ENCODE results near the gene CLMN. TPM values are rescaled to one million over a fixed set of nuclear protein-coding genes. Genes with fewer than 3 reads are reported as not detected.

The CLMN gene
- total and polyA plus RNA-seq, 2 of the 13 experiments (the other 11 are each of a cell fraction or from before 2014, with no cell fraction given): 15.1 to 16.7 TPM

DNA sequence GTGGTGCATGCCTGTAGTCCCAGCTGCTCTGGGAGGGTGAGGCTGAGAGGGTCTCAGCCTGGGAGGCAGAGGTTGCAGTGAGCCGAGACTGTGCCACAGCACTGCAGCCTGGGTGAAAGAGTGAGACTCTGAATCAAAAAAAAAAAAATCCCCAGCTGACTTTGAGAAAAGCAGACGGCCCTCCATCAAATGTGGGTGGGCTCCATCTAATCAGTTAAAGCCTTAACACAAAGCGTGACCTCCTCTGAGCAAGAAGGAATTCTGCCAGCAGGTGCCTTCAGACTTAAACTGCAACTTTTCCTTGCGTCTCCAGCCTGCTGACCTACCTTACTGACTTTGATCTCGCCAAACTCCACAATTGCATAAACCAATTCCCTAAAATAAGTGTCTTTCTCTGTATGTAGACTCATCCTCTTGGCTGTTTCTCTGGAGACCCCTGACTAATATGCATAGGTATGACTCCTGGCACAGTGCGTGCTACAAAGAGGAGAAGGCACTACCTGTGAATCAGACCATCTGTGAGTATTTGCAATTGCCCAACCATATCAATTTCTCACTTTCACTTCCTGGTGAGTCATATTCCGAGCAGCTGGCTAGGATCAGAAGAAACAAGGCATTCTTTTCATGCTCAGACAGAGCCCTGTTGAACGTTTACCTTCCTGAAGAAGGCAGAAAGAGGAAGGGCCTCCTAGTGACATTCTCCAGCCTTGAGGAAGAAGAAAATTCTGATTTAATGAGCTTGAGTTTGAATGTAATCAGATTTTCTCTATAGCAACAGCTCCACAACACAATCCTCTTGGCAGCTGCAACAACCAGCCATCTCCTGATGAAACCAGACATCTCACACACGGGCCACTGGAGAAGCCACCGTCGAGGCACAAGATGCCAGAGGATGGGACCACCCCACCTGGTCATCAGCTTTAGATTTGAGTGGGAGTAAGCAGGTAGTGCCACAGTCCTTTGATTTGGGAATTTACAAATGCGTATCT is 54.3 kb downstream of the CLMN start (continued):
- TF ChIP-seq NFE2 (CRISPR knock-in tag; IDR thresholded peaks at IDR 0.05): no peak
- TF ChIP-seq GABPB1 (CRISPR knock-in tag; IDR thresholded peaks at IDR 0.05): 0 out of 2 replicates have a peak, but pooled peaks have one; percentile 19
- TF ChIP-seq, protein P1, sequence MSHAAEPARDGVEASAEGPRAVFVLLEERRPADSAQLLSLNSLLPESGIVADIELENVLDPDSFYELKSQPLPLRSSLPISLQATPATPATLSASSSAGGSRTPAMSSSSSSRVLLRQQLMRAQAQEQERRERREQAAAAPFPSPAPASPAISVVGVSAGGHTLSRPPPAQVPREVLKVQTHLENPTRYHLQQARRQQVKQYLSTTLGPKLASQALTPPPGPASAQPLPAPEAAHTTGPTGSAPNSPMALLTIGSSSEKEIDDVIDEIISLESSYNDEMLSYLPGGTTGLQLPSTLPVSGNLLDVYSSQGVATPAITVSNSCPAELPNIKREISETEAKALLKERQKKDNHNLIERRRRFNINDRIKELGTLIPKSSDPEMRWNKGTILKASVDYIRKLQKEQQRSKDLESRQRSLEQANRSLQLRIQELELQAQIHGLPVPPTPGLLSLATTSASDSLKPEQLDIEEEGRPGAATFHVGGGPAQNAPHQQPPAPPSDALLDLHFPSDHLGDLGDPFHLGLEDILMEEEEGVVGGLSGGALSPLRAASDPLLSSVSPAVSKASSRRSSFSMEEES (CRISPR knock-in tag; IDR thresholded peaks at IDR 0.05): peak; percentile 66; the same call in 1 of the 2 replicates
- TF ChIP-seq, protein P2, sequence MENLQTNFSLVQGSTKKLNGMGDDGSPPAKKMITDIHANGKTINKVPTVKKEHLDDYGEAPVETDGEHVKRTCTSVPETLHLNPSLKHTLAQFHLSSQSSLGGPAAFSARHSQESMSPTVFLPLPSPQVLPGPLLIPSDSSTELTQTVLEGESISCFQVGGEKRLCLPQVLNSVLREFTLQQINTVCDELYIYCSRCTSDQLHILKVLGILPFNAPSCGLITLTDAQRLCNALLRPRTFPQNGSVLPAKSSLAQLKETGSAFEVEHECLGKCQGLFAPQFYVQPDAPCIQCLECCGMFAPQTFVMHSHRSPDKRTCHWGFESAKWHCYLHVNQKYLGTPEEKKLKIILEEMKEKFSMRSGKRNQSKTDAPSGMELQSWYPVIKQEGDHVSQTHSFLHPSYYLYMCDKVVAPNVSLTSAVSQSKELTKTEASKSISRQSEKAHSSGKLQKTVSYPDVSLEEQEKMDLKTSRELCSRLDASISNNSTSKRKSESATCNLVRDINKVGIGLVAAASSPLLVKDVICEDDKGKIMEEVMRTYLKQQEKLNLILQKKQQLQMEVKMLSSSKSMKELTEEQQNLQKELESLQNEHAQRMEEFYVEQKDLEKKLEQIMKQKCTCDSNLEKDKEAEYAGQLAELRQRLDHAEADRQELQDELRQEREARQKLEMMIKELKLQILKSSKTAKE (CRISPR knock-in tag; IDR thresholded peaks at IDR 0.05; ENCODE audit: borderline replicate concordance): peak; percentile 58; the same call in 1 of the 2 replicates
- TF ChIP-seq, protein P3, sequence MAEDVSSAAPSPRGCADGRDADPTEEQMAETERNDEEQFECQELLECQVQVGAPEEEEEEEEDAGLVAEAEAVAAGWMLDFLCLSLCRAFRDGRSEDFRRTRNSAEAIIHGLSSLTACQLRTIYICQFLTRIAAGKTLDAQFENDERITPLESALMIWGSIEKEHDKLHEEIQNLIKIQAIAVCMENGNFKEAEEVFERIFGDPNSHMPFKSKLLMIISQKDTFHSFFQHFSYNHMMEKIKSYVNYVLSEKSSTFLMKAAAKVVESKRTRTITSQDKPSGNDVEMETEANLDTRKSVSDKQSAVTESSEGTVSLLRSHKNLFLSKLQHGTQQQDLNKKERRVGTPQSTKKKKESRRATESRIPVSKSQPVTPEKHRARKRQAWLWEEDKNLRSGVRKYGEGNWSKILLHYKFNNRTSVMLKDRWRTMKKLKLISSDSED (CRISPR knock-in tag; IDR thresholded peaks at IDR 0.05): no peak
- TF ChIP-seq STAG1 (CRISPR knock-in tag; IDR thresholded peaks at IDR 0.05): no peak
- TF ChIP-seq NFKBIZ (CRISPR knock-in tag; IDR thresholded peaks at IDR 0.05): peak; percentile 68; the same call in 1 of the 2 replicates
- TF ChIP-seq, protein P4, sequence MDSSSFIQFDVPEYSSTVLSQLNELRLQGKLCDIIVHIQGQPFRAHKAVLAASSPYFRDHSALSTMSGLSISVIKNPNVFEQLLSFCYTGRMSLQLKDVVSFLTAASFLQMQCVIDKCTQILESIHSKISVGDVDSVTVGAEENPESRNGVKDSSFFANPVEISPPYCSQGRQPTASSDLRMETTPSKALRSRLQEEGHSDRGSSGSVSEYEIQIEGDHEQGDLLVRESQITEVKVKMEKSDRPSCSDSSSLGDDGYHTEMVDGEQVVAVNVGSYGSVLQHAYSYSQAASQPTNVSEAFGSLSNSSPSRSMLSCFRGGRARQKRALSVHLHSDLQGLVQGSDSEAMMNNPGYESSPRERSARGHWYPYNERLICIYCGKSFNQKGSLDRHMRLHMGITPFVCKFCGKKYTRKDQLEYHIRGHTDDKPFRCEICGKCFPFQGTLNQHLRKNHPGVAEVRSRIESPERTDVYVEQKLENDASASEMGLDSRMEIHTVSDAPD (CRISPR knock-in tag; IDR thresholded peaks at IDR 0.05): no peak
- no peak for TF ChIP-seq FOXK2 (IDR thresholded peaks at IDR 0.05)
- peak; percentile 78 for TF ChIP-seq TCF7 (IDR thresholded peaks at IDR 0.05; ENCODE audit: low read depth)
- TF ChIP-seq, protein P5, sequence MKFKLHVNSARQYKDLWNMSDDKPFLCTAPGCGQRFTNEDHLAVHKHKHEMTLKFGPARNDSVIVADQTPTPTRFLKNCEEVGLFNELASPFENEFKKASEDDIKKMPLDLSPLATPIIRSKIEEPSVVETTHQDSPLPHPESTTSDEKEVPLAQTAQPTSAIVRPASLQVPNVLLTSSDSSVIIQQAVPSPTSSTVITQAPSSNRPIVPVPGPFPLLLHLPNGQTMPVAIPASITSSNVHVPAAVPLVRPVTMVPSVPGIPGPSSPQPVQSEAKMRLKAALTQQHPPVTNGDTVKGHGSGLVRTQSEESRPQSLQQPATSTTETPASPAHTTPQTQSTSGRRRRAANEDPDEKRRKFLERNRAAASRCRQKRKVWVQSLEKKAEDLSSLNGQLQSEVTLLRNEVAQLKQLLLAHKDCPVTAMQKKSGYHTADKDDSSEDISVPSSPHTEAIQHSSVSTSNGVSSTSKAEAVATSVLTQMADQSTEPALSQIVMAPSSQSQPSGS (CRISPR knock-in tag; IDR thresholded peaks at IDR 0.05): no peak
- TF ChIP-seq, protein P6, sequence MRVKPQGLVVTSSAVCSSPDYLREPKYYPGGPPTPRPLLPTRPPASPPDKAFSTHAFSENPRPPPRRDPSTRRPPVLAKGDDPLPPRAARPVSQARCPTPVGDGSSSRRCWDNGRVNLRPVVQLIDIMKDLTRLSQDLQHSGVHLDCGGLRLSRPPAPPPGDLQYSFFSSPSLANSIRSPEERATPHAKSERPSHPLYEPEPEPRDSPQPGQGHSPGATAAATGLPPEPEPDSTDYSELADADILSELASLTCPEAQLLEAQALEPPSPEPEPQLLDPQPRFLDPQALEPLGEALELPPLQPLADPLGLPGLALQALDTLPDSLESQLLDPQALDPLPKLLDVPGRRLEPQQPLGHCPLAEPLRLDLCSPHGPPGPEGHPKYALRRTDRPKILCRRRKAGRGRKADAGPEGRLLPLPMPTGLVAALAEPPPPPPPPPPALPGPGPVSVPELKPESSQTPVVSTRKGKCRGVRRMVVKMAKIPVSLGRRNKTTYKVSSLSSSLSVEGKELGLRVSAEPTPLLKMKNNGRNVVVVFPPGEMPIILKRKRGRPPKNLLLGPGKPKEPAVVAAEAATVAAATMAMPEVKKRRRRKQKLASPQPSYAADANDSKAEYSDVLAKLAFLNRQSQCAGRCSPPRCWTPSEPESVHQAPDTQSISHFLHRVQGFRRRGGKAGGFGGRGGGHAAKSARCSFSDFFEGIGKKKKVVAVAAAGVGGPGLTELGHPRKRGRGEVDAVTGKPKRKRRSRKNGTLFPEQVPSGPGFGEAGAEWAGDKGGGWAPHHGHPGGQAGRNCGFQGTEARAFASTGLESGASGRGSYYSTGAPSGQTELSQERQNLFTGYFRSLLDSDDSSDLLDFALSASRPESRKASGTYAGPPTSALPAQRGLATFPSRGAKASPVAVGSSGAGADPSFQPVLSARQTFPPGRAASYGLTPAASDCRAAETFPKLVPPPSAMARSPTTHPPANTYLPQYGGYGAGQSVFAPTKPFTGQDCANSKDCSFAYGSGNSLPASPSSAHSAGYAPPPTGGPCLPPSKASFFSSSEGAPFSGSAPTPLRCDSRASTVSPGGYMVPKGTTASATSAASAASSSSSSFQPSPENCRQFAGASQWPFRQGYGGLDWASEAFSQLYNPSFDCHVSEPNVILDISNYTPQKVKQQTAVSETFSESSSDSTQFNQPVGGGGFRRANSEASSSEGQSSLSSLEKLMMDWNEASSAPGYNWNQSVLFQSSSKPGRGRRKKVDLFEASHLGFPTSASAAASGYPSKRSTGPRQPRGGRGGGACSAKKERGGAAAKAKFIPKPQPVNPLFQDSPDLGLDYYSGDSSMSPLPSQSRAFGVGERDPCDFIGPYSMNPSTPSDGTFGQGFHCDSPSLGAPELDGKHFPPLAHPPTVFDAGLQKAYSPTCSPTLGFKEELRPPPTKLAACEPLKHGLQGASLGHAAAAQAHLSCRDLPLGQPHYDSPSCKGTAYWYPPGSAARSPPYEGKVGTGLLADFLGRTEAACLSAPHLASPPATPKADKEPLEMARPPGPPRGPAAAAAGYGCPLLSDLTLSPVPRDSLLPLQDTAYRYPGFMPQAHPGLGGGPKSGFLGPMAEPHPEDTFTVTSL (CRISPR knock-in tag; IDR thresholded peaks at IDR 0.05; ENCODE audit: borderline replicate concordance): peak; percentile 82; the same call in 1 of the 2 replicates
- no peak for TF ChIP-seq ZNF205 (CRISPR knock-in tag; IDR thresholded peaks at IDR 0.05)

Data from HepG2 (cell line).